T-helper 2 cell (primary cell): ENCODE data around the gene NDUFAF5.

Source experiments
- DNase-seq, 5 experiments: peaks; one replicate each; pipeline versions ENCODE4 v3.0.0 to v3.0.0-alpha.2; 2012 to 2022

Gene NDUFAF5

DNA sequence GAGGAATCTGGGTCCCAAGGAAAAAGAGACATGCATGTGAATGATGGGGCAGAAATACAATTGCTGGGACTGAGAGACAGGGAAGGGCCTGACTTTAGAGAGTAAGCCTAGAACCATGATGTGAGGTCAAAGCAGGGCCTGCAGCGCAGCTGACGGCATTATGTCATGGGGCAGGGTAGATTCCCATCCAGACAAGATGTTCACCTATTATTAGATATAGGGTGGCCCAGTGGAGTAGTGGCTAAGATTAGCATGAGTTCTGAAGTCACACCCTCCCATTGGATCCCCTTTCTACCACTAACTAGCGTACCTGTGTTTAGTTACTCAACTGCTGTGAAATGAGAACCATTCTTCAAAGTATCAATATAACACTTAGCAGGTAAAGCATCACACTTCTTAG lies 39.6 kb downstream of the NDUFAF5 start:
- DNase-seq, result no peak

DNA sequence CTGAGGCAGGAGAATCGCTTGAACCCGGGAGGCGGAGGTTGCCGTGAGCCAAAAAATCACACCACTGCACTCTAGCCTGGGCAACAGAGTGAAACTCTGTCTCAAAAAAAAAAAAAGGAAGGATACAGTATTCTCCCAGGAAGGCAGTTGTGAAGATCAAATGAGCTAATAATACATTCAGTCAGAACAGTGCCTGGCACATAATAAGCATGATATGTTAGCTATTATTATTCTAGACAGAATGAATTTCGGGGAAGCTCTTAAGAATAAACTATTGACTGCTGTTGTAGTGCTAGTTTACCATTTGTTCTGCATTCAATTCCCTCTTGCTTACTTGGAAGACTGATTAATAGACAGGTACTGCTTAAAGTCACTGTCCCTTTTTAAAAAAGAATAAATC lies 40.6 kb downstream of the NDUFAF5 start:
- DNase-seq, result no peak

DNA sequence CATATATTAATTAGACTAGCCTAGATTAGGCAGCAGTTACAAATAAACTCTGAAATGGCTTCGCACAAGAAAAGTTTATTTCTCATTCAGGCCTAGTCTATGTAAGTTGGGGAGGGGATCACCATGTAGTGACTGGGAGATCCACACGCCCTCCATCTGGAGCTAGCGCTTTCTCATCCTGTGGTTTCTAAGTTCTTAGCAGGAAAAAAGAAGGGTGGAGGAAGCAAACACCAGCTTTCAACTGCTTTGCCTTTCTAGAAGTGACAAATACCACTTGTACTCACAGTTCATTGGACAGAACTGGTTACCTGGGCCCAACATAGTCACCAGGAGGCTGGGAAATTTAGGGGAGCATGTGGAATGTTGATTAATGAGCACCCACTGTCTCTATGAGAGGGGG lies 46.6 kb downstream of the NDUFAF5 start:
- no peak for DNase-seq

DNA sequence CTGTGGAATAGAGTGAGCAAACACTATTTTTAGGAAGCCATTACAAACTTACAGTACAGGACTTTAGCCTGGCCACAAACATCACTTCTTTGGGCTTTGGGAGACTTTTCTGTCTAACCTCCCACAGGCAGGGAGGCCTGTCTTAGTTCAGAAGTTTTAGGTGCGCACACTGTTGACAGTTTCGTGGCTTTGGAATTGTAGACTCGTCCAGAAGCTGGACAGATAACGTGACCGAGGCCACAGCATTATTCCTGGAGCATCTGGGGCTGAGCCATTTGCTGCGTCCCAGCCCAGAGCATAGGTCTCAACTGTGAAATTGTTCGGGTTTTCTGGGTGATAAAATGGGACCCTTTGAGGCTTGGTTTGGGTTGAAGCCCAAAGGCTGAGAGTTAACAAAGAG lies 53.8 kb downstream of the NDUFAF5 start:
- no peak for DNase-seq

DNA sequence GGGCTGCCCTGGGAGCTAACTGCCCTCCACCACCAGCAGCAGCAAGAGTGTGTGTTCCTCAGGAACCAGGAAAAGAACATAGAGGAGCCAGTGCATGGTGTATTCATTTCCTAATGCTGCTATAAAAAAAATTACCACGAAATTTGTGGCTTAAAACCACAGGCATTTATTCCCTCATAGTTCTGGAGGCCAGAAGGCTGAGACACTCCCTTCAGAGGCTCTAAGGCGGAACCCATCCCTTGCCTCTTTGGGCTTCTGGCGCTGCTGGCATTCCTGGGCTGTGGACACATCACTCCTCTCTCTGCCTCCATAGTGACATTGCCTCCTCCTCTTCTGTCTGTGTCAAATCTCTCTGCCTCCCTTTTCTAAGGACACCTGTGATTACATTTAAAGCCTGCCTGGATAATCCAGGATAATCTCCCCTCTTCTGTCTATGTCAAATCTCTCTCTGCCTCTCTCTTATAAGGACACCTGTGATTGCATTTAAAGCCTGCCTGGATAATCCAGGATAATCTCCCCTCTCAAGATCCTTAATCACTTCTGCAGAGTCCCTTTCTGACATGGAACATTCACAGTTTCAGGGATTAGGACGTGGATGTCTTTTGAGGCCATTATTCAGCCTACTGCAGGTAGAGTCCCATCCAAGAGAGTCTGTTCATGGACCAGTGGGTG lies 54.7 kb downstream of the NDUFAF5 start:
- DNase-seq, result no peak

DNA sequence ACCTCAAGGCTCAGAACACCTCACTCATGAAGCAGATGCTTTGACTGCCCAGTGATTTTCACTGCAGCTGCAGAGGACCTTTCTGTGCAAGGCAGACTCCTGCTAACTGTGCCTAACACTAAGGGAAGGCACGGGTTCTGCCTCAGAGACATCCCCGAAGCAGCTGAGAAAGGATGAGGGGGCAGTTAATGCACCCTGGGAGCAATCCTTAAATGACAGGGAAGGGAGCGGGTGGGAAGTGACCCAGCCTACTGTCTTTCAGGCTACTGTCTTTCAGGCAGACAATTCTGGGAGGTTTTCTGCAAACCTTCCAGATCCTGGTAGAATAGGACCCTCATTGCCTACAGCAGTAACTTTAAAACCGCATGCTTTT lies 55.3 kb downstream of the NDUFAF5 start:
- no peak for DNase-seq

DNA sequence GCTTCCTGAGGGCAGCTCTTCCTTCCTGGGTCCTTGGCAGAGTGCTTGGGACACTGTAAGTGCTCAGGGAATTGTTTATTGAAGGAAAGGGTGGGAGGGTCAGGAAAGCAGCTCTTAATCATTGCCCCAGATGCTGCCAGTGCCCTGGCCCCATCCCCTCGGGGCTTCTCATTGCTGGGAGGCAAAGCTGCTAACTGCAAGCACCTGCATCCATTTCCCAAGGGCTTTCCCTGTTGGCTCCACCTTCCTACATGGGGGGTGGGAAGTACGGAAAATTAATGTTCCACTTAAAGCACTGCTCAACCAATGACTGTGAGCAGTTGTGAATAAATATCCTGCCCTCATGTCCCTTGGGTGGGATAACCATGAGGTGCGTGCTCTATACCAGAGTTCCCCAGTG lies 56.4 kb downstream of the NDUFAF5 start:
- no peak for DNase-seq

DNA sequence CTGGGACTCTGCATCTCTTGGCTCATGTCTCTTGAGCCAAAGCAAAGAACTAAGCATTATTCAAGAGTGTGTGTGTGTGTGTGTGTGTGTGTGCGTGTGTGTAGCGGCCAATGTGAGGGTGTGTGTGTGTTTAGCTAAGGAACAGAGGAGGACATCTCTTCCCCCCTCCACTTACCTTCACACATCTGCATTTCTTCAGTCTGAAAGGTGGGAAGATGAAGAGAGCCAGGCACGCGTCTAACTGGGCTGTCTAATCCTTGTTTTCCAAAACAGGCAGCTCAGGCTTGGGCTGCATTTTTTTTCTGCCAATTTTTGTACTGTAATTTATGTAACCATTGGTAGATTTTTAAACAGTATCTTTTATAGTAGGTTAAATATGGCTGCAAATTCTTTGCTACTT lies 59.5 kb downstream of the NDUFAF5 start:
- no peak for DNase-seq

DNA sequence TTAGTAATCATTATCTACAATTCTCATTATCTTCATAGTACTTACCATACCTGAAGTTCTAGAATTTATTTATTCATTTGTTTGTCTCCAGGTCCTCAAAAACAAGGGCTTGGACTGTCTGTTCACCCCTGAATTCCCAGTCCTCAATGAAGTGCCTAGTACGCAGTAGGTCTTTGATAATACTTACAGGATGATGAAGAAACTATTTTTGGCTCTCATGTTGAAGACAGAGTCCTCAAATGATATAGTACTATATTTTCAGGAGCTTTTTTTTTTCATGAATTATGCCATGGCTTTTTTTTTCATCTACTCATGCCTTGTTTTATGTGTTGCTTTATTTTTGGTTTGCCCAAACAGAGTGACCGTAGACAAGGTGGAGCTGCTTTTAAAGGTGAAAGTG lies 66.5 kb downstream of the NDUFAF5 start:
- no peak for DNase-seq

DNA sequence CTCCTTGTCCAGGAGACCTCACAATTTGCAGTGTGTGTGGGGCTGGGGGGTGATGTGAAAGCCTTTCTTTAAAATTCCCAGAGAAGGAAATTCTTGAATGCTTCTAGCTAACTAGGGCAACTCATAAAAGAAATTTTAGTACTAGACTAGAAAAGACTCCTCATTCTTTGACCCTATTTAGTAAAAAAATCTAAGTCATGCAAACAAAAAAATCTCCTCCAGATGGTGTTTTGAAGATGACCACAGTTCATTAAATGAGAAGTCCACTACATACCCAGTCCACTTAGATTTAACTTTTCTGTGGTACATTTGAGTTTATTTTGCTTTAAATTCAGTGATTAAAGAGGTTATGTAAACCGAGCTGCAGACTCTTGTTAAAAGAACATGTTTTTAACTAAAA lies 67.5 kb downstream of the NDUFAF5 start:
- DNase-seq, result no peak

DNA sequence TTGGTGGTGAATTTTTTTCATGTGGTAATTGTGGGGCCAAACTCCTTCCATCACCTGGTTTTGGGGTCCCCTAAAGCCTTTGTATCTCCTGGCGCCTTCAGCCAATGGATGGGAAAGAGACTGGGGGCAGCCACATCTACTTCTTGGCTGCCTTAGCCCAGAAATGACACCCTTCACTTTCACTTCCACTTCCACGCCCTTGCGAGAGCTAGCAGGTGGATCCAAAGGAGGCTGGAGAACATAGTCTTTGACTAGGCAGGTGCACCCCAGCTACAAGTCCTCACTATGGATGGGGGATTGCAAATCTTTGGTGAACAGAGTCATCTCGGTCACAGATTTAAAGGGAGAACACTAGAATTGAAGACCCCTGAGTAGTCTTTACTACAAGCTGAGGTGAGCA lies 70.8 kb downstream of the NDUFAF5 start:
- DNase-seq, result no peak

DNA sequence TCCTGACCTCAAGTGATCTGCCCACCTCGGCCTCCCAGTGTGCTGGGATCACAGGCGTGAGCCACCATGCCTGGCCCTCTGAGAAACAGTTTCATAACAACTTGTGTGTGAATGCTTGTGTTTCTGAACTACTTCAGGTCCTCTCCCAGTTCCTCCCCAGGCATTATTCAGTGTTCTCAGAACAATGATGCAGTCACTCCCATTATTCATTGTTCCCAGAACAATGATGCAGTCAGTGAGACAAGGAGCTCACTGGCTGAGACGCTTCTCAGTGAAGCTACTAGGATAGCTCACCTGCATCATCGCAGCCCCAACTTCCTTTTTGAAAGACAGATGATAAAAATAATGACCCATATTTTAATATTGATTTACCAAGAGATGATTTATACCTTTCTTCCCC lies 71.5 kb downstream of the NDUFAF5 start:
- no peak for DNase-seq

DNA sequence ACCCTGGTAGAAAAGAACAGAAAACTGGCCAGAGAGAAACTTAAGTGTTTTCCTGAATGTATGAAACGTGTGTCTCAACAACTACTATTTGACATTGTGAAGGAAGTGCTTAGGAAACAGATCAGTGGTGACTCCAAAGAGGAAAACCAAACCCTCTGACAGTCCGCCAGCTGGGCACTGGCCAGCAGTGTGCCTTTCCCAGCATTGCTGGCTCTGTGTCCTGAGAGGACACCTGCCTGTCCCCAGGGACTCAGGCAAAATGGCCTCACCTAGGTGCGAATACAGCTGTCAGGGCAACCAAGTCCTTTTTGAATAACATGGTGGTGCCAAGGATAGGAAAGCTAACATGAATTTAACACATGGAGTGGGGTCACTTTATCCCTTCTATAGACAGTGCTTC lies 72.5 kb downstream of the NDUFAF5 start:
- no peak for DNase-seq

DNA sequence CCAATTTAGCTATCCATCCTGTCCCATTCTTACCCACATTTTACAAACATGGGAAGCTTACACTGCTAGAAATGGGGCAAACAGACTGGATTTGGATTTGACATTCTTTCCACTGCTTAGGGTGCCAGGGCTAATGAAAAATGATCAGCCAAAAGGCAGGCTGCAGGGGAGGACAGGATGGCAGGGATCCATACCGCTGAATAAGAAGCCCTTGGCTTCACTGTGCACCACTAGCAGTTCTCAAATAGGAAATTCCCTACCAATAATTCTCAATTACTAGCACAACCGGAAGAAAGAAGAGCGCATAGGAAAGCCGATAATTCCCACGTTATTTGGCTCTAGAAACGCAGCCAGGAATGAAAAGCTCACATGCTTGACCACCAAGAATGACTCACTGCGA lies 73.1 kb downstream of the NDUFAF5 start:
- DNase-seq, result no peak

DNA sequence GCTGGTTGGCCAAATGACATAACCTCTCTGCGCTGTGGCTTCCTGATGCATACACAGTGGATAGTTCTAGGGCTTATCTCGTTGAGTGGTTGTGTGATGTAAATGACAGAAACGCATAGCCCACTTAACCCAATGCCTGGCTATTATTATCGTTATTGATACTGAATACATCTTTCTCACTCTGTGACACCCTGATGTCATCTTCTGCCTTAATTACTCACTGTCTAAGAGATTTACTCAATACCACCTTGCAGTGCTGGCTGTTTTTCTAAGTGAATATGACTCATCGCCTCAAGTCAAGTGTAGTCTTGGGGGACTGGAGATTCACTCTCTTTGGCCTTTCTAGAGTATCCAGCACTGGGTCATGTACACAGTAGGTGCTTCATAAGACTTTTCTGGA lies 73.6 kb downstream of the NDUFAF5 start:
- no peak for DNase-seq

DNA sequence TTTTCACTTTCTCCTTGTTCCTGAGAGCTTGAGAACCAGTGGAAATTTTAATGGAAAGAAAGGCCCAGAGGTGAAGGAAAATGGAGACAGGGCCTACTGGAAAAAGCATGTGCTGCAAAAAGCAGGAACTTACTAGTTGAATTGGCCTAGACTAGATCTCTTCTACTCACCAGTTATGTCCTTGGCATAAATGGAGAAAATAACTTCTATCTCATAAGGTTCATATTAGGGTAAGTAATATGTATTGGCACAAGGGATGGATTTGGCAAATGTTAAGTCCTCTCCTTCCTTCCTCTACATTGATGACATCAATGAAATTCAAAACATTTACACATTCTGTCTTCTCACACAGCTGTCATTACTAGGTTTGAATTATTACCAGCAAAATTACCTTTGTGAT lies 74.0 kb downstream of the NDUFAF5 start:
- no peak for DNase-seq

DNA sequence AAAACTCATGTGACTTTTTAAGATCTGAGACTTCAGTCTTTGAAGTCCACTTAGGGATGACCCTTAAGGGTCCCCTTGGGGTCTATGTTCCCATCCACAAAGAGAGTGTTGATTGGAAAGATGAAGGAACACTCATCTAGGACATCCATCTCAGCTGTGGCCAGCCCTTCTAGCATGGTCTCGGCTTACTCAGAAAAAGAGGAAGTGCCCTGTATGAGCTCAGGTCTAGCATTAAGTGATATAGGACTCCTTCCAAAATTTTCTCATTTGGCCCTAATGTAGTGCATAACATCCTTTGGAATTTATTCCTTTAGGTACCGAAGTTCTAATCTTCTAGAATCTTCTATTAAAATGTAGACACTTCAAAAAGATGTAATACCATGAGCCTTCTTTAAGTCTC lies 77.4 kb downstream of the NDUFAF5 start:
- no peak for DNase-seq

DNA sequence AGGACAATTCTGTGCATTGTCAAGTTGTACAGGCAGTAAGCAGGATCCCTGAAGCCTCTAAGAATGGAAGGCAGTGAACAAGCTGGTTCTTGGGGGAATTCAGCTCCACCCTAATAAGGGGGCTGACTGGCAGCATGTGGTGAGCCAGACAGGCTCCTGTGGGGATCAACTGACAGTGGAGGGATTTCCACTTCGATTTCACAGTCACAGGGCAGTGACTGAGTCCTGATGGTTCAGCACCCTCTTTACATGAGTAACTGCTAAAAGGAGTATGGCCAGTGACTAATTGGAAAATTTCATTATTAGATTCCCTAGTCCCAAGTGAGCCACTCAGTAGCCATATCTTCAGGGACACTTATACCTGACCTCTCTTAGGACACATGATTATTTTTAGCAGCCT lies 78.4 kb downstream of the NDUFAF5 start:
- no peak for DNase-seq

DNA sequence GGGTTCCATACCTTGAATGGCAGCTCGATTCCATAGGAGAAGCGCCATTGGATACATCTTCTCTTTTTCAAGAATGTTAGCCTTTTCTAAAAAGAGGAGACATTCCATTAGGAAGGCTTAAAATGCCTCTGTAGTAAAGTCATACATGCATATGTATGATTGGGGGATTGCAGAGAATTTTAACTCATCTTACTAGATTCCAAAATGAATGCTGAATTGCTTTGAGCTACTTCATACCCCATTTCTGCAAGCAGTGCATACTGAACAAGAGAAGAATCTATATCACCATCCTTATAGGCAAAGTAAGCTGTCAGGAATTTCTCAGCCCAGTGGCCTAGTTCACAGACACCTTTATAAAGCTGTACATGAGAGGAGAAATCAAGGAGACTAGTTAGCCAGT lies 80.3 kb downstream of the NDUFAF5 start:
- no peak for DNase-seq

DNA sequence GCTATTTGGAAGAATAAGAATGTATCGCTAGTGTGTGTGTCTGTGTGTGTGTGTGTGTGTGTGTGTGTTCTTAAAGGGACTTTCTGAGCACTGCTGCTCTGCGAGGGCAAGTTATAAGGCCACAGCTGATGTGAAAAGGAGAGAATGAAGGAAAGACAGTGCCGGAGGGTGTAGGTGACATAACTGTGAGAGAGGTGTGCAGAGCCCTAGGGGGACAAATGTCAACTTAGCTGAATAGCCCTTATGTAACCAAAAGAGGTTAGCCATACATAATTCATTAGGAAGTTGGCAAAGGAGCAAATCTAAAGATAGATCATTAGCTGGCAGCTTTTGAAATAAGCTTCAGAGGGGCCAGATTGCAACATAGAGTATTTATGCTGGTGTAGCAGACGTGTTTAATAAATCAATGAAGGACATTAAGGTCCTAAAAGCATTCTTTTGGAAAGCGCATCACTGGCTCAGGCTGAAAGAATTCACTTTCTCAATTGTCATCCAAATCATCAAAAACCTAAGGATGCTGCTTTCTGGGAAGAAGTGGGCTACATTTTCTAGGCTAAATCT lies 81.0 kb downstream of the NDUFAF5 start:
- no peak for DNase-seq

DNA sequence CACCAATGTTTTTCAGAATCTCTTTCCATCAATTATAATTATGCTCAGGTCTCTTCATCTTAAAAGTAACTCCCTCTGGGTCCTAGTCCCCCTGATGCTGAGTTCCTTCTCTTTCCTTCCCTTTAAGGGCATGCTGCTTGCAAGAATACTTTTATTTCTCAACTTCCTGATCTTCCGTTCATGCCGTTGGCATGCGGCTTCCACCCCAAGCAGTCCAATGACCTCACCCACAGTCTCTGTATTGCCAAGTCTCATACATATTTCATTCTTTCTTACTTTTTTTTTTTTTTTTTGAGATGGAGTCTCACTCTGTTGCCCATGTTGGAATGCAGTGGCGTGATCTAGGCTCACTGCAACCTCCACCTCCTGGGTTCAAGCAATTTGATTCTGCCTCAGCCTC lies 83.5 kb downstream of the NDUFAF5 start:
- no peak for DNase-seq

DNA sequence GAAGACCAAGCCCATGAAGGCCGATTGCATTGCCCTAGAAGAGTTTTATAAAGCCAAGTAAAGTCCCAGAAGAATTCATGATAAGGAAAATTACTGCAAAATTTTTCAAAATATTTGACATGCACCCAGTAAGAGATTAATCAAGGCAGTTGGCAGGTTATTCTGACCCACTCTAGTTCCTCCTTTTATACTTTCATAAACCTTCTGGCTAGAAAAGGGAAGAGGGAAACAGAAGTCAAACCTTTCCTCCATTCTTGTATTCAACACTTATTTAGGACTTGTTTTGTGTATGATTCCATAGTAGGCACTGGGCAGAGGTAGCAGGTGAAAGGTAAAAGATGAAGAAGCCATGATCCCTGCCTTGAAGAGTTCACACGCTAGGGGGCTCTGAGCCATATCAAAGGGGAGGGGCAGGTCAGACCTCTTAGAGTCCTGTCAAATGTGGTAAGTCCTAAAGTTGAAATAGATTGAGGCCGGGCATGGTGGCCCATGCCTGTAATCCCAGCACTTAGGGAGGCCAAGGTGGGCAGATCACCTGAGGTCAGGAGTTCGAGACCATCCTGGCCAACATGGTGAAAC lies 85.4 kb downstream of the NDUFAF5 start:
- DNase-seq, result no peak
